T-helper 1 cell (primary cell): ENCODE data around the gene FAM184B.

ENCODE experiments used
- DNase-seq, 5 donors: peaks; one replicate each; pipeline ENCODE4 v3.0.0-alpha.2; 2012 to 2020

The FAM184B gene

GRCh38 chr4:17771284-17771908 lies 10.0 kb downstream of the FAM184B start:
- DNase-seq = no peak

- no peak for DNase-seq
These were observed 10.6 kb downstream of the FAM184B start for GRCh38 chr4:17770845-17771244.

GRCh38 chr4:17769406-17770174 lies 11.8 kb downstream of the FAM184B start:
- no peak for DNase-seq

- DNase-seq = no peak
These were observed 14.5 kb downstream of the FAM184B start for GRCh38 chr4:17766826-17767458.

GRCh38 chr4:17765514-17766286 lies 15.7 kb downstream of the FAM184B start:
- no peak for DNase-seq

GRCh38 chr4:17763931-17764330 lies 17.5 kb downstream of the FAM184B start:
- no peak for DNase-seq

GRCh38 chr4:17763416-17763815 lies 18.0 kb downstream of the FAM184B start:
- DNase-seq = no peak

GRCh38 chr4:17762726-17763125 lies 18.7 kb downstream of the FAM184B start:
- DNase-seq = peak in 1 of 5 donors; percentile 8

GRCh38 chr4:17761062-17761461 lies 20.4 kb downstream of the FAM184B start:
- DNase-seq = no peak

- no peak for DNase-seq
These were observed 20.8 kb downstream of the FAM184B start for GRCh38 chr4:17760626-17761025.

- no peak for DNase-seq
These were observed 22.9 kb downstream of the FAM184B start for GRCh38 chr4:17758485-17758884.

- no peak for DNase-seq
These were observed 23.8 kb downstream of the FAM184B start for GRCh38 chr4:17757621-17758020.

- DNase-seq = no peak
These were observed 27.8 kb downstream of the FAM184B start for GRCh38 chr4:17753646-17754045.

- DNase-seq = no peak
These were observed 40.7 kb downstream of the FAM184B start for GRCh38 chr4:17740702-17741101.

- DNase-seq = no peak
These were observed 44.9 kb downstream of the FAM184B start for GRCh38 chr4:17736484-17736883.

GRCh38 chr4:17726911-17727310 lies 54.5 kb downstream of the FAM184B start:
- DNase-seq = no peak

- no peak for DNase-seq
These were observed 57.8 kb downstream of the FAM184B start for GRCh38 chr4:17723648-17724047.

- no peak for DNase-seq
These were observed 59.1 kb downstream of the FAM184B start for GRCh38 chr4:17722356-17722700.

GRCh38 chr4:17721496-17722355 lies 59.7 kb downstream of the FAM184B start:
- no peak for DNase-seq

- DNase-seq = no peak
These were observed 62.3 kb downstream of the FAM184B start for GRCh38 chr4:17719106-17719505.

GRCh38 chr4:17718471-17718870 lies 63.0 kb downstream of the FAM184B start:
- no peak for DNase-seq

- DNase-seq = no peak
These were observed 64.1 kb downstream of the FAM184B start for GRCh38 chr4:17717301-17717700.
